ENCODE measurements around the gene LRRC4.

The LRRC4 gene

GRCh38 chr7:128006550-128007302 is 24.5 kb downstream of the LRRC4 start:
- no peak for TF ChIP-seq CTCF (IDR thresholded peaks at IDR 0.05; ENCODE audit: low read depth, low read length)
- no peak for DNase-seq (ENCODE audit: extremely low read depth, low read depth)

GRCh38 chr7:128005759-128006159 is 25.5 kb downstream of the LRRC4 start:
- no peak for DNase-seq (ENCODE audit: extremely low read depth, low read depth)
- TF ChIP-seq CTCF (IDR thresholded peaks at IDR 0.05; ENCODE audit: low read depth, low read length) = no peak

GRCh38 chr7:128005117-128005516 is 26.1 kb downstream of the LRRC4 start:
- no peak for DNase-seq (ENCODE audit: extremely low read depth, low read depth)
- TF ChIP-seq CTCF (IDR thresholded peaks at IDR 0.05; ENCODE audit: low read depth, low read length) = no peak

- TF ChIP-seq CTCF (IDR thresholded peaks at IDR 0.05; ENCODE audit: low read depth, low read length) = no peak
- DNase-seq (ENCODE audit: extremely low read depth, low read depth) = no peak
These were observed 26.6 kb downstream of the LRRC4 start for GRCh38 chr7:128004623-128005022.

GRCh38 chr7:128003787-128004186 is 27.4 kb downstream of the LRRC4 start:
- DNase-seq (ENCODE audit: extremely low read depth, low read depth) = no peak
- TF ChIP-seq CTCF (IDR thresholded peaks at IDR 0.05; ENCODE audit: low read depth, low read length) = no peak

- no peak for TF ChIP-seq CTCF (IDR thresholded peaks at IDR 0.05; ENCODE audit: low read depth, low read length)
- no peak for DNase-seq (ENCODE audit: extremely low read depth, low read depth)
These were observed 28.1 kb downstream of the LRRC4 start for GRCh38 chr7:128003167-128003566.

GRCh38 chr7:128000854-128001265 is 30.4 kb downstream of the LRRC4 start:
- no peak for DNase-seq (ENCODE audit: extremely low read depth, low read depth)
- TF ChIP-seq CTCF (IDR thresholded peaks at IDR 0.05; ENCODE audit: low read depth, low read length) = no peak
